Measurements from ENCODE around the gene TXNDC12.

Gene TXNDC12

DNA sequence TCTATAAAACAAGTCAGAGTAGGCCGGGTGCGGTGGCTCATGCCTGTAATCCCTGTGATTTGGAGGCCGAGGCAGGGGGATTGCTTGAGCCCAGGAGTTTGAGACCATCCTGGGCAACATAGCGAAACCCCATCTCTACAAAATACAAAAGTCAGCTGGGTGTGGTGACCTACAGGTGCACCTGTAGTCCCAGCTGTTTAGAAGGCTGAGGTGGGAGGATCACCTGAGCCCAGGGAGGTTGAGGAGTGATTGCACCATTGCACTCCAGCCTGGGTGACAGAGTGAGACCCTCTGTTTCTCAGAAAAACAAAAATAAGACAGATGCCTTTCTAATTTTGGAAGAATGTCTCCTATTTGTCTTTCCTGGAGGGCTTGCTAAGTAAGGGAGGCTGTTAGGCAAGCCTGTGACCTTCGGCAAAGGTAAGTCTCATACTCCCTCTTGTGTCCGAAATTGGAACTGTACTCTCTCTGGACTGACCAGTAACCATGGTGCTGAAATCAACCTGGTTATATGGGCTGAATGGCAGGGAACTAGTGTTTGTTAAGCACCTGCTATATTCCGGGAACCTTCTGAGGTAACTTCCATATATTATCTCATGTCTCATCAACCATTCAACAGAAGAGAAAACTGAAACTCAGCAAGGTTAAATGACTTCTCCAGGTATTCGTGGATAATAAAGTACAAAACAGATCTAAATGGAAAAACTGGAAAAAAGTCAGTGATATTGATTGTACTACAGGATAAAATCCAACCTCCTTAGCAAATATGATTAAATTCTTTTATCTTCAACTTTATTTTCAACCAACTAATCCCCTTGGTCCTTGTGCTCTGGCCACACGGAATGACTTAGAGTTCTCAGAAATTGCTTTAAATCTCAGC, 52.7 kb downstream of the TXNDC12 start:
- peak; percentile 39 for DNase-seq

- no peak for DNase-seq
These were observed 56.3 kb downstream of the TXNDC12 start for GRCh38 chr1:51998701-51999100.

DNA sequence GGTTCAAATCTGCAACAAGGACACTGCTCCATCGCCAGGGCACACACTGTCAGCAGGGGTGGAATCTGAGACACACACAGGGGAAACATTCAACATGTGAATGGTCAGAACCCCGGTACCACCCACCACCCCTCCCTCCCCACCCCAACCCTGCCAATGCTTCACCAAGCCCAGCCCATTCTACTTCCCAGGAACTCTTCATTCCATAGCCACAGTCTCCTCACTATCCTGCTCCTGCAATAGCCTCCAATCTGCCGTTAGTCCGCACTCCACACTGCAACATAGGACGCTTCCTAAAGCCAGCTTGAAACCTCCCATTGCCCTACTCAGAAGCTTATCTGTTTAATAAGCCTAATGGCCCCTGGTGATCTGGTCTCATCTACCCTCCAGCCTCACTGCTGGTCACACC, 57.0 kb downstream of the TXNDC12 start:
- no peak for DNase-seq

DNA sequence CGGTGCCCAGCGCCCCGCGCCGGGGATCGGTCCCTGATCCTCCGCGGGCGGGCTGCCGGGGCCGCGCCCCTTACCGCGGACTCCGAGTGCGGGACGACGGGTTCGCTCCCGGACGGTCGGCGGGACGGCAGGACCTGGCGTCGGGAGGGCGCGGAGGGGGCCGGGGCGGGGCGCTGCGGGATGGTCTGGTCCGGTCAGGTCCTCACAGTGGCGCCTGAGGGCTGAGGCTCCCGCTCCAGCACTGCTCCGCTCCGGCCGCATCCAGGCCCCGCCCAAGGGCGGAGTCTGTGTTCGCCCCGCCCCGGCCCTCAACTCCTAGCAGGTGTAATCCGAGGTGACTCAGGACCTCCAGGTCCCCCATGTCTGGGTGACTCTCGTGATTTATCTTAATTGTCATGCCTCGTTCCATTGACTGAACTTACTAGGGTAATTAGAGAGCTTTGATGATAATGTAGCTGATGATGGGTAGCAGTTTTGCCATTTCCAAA, 64.5 kb downstream of the TXNDC12 start, which contains the start of gene RAB3B:
TSS of gene RAB3B (minus strand) at position 223 of the 488 bp plus-strand sequence. CDS start 13,583 bp downstream, outside the sequence.
- peak; percentile 65 for DNase-seq

GRCh38 chr1:51989582-51990477, 65.2 kb downstream of the TXNDC12 start:
- DNase-seq: no peak

- no peak for DNase-seq
These were observed 66.7 kb downstream of the TXNDC12 start for GRCh38 chr1:51988254-51988653.

DNA sequence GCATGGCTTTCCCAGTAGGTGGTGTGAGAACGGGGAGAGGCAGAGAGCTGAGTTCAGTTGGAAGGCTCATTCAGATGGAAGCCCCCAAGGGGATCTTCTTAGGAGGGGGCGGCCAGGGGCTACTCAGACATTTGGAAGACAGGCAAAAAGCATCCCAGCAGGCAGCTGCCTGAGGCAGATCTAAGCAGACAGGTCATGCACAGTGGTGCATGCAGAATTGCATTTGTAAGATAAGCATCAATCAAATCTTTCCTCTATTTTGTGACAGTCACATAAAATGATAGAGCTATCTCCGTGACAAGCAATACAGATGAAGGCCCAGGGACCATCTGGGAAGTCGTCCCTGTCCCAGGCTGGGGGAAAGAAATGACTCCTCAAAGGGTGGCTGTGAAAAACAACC, 68.3 kb downstream of the TXNDC12 start:
- DNase-seq: no peak

GRCh38 chr1:51982161-51982560, 72.8 kb downstream of the TXNDC12 start:
- no peak for DNase-seq

DNA sequence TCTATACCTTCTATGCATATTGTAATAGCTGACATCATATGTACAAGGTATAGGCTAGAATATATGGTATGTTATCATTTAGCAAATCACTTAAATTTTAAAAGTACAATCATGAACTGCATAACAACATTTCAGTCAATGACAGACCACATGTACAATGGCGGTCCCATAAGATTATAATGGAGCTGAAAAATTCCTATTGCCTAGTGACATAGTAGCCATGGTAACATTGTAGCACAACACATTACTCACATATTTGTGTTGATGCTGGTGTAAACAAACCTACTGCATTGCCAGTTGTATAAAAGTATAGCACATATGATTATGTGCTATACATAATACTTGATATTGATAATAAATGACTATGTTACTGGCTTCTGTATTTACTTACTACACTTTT, 73.4 kb downstream of the TXNDC12 start:
- DNase-seq: no peak

- DNase-seq: no peak
These were observed 76.9 kb downstream of the TXNDC12 start for GRCh38 chr1:51978099-51978498.

- no peak for DNase-seq
These were observed 78.0 kb downstream of the TXNDC12 start for GRCh38 chr1:51976846-51977602.

DNA sequence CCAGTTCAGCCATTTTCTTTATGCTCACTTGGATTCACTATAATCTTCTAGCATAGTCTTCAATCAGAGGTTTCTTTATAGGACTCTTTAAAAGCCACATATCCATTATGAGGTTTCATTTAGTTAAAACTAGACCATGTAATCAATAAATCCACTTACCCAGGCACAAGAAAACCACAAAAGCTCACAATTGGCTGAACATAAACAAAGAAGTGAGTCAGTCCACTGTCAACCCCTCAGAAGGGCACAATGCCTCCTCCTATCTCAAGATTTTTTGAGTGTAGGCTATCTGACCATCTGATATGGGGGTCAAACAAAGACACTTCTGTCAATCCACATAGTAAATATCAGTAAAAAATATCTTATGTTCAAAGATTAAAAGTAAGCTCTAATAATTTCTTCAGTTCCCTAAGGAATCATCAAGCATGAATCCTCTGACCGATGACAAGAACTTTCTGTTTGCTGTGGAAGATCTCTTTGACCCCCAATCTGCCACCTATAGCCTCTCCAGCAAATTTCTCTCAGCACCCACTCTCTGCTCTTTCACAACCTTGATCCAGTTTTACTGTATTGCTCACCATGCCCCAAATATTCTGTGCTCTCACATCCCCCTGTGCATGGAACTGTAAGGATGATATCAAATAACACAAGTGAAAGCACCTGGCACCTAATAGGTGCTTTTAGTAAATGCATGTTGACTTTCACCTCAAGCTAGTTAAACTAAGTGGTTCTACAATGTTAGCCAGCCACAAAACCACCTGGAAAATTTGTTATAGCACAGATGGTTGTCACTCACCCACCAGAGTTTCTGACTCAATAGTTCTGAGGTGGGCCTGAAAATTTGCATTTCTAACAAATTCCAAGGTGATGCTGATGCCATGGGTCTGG, 81.2 kb downstream of the TXNDC12 start:
- DNase-seq: no peak
